Measurements from ENCODE around the gene TWIST2.

TWIST2 gene

GRCh38 chr2:238949710-238950345, 101.9 kb downstream of the TWIST2 start:
- no peak overlapping the region for H3K4me3 ChIP-seq (ENCODE audit: low read depth, low read length)
- DNase-seq (ENCODE audit: low read depth, low spot score): no peak
- no peak for TF ChIP-seq CTCF (IDR thresholded peaks at IDR 0.05; ENCODE audit: low read depth, low read length)
- in situ Hi-C loops (cut with HindIII; ENCODE audit: low sequenced_read_pairs): no loop called here

GRCh38 chr2:238950551-238950950, 102.7 kb downstream of the TWIST2 start:
- no peak for TF ChIP-seq CTCF (IDR thresholded peaks at IDR 0.05; ENCODE audit: low read depth, low read length)
- in situ Hi-C loops (cut with HindIII; ENCODE audit: low sequenced_read_pairs): no loop called here
- no peak overlapping the region for H3K4me3 ChIP-seq (ENCODE audit: low read depth, low read length)
- no peak for DNase-seq (ENCODE audit: low read depth, low spot score)

DNA sequence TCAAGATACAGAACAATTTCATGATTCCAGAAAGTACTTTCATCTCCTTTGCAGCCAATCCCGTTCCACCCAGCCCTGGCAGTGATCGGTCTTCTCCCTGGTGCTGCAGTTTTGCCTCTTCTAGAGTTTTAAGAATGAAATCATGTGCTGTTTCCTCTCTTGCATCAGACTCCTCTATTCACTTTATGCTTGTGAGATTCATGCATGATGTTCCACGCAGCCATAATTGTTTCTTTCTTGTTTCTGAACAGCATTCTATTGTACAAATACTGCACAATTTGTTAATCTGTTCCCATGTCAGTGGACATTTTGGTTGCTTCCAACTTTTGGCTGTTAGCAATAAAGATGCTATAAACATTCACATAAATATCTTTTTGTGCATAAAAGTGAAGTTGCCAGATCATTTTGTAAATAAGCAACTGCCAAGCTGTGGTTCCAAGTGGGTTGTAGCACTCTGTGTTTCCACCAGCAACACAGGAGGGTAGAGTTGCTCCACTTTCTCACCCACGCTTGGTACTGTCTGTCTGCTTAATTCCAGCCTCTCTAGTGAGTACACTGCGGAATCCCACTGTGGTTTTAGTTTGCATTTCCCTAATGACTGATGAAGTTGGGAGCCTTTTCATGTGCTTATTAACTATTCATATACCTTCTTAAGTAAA, 104.5 kb downstream of the TWIST2 start:
- in situ Hi-C loops (cut with HindIII; ENCODE audit: low sequenced_read_pairs): no loop called here

DNA sequence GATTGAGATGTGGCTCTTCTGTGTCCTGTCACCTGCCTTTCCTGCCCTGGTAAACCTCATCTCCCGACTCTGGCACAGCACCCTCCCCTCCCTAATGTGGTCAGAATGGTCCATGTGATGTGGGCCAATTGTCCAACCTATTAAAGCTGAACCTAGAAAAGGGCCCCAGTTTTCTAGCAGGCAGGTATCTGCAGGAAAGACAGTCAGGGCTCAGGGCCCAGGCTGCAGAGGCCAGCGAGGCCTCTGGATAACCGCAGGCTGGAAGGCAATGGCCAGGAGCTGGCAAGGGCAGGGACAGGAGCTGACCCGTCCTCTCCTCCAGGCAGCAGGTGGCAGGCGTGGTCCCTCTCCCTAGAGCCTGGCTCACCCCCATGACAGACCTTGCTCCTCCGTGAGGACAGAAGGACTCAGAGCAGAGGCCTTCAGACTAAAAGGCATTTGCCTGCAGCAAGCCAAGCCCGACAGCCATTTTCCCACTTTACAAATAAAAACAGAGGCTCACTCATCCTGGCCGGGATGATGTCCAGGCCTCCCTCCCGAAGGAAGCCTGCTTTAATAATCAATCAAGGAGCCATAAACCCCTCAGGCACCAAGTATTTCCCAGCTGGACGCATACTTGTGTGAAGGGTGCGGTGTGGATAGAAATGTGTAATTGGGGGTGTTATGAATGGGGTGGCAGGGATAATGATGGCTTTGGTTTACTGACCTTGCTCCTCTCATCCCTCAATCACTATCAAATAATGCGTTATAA, 107.1 kb downstream of the TWIST2 start:
- in situ Hi-C loops (cut with HindIII; ENCODE audit: low sequenced_read_pairs): no loop called here
- peak; percentile 48 for DNase-seq (ENCODE audit: low read depth, low spot score)
- peak; percentile 7 for TF ChIP-seq CTCF (IDR thresholded peaks at IDR 0.05; ENCODE audit: low read depth, low read length)
- H3K4me3 ChIP-seq (ENCODE audit: low read depth, low read length): no peak overlapping the region

More for the DNA sequence above, 104.5 kb downstream of the TWIST2 start:
- H3K4me3 ChIP-seq (ENCODE audit: low read depth, low read length): no peak overlapping the region
- TF ChIP-seq CTCF (IDR thresholded peaks at IDR 0.05; ENCODE audit: low read depth, low read length): no peak
- DNase-seq (ENCODE audit: low read depth, low spot score): no peak

- DNase-seq (ENCODE audit: low read depth, low spot score): peak; percentile 19
- TF ChIP-seq CTCF (IDR thresholded peaks at IDR 0.05; ENCODE audit: low read depth, low read length): no peak
- H3K4me3 ChIP-seq (ENCODE audit: low read depth, low read length): no peak overlapping the region
- in situ Hi-C loops (cut with HindIII; ENCODE audit: low sequenced_read_pairs): no loop called here
Measured at GRCh38 chr2:238955648-238956531, 108.0 kb downstream of the TWIST2 start.

DNA sequence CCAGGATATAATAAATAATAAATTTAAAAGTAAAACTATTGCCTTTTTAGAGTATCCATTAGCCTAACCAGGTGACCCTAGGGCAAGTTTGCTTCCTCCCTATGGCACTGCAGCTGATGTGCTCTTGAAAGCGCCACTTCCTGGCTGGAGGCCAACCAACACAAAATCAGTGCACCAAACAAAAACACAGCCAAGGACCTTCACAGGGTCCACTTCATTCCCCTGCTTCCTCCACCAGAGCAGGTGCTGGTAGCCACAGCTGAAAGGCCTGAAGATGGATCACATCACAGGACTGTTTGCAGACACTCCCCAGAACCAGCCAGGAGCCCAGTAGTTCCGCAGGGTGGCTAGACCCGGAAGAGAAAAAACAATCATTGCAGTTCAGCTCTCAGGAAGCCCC, 108.8 kb downstream of the TWIST2 start:
- in situ Hi-C loops (cut with HindIII; ENCODE audit: low sequenced_read_pairs): no loop called here
- TF ChIP-seq CTCF (IDR thresholded peaks at IDR 0.05; ENCODE audit: low read depth, low read length): no peak
- no peak for DNase-seq (ENCODE audit: low read depth, low spot score)

More for the DNA sequence above, 108.8 kb downstream of the TWIST2 start:
- H3K4me3 ChIP-seq (ENCODE audit: low read depth, low read length): no peak overlapping the region

Measured in astrocyte of the spinal cord (primary cell).